ENCODE data around the gene SLC9A9.

The SLC9A9 gene

DNA sequence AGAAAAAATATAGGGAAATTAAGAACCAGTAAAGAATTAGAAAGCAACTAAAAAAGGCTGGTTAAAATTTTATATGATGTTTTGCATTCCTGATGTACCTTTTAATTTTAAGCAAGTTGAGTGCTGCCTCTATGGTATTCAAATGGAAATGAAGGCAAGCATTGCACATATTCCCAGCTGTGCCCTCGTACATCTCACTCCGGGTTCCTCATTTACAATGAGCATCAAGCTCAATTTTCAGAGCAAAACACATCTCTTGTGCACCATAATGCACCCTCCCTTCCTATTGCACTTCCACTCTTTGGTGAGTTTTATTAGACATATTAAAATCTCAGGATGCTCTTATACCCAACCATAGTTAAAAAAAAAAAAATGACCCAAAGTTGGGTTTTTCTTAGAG is 460.8 kb downstream of the SLC9A9 start:
- no peak for DNase-seq

GRCh38 chr3:143384076-143384475 is 464.2 kb downstream of the SLC9A9 start:
- DNase-seq, result no peak

DNA sequence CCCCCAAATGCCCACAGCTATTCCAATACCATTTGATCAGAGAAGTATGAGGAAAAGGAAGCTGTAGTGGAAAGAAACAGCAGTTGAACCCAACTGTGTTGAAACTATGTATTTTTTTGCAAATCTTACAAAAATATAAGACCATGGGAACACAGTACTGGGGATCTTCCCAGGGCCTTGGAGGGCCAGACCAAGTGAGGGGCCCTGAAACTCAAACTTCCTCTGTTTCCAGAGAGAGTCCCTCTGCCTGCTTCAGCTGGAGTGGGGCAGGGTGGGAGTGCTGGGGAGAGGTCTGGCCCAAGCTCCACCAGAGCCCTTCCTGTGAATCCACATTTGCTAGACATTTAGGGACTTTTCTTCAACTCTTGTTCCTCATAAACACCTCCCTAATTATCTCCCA is 464.8 kb downstream of the SLC9A9 start:
- no peak for DNase-seq

- no peak for DNase-seq
Observed at GRCh38 chr3:143382816-143383215, 465.5 kb downstream of the SLC9A9 start.

- DNase-seq, result peak in 2 of 3 experiments; percentile 23 to 34
Observed at GRCh38 chr3:143380449-143380848, 467.8 kb downstream of the SLC9A9 start.

DNA sequence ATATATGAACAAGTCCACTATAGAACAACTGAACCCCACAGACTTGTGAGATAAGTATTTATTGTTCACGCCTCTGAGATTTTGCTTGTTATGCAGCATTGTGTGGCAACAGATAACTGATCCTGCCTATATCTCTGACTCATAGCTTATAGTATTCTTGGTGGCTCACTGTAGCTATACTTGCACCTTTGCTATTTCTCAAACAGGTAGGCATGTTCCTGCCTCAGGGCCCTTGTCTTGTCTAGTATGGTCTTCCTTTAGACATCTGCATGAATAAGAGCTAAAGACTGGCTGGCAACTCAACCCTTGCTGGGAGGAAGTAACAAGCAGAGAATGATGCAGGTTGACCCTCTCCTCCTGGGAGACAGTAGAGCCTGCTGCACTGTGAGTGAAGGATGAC is 472.6 kb downstream of the SLC9A9 start:
- no peak for DNase-seq

DNA sequence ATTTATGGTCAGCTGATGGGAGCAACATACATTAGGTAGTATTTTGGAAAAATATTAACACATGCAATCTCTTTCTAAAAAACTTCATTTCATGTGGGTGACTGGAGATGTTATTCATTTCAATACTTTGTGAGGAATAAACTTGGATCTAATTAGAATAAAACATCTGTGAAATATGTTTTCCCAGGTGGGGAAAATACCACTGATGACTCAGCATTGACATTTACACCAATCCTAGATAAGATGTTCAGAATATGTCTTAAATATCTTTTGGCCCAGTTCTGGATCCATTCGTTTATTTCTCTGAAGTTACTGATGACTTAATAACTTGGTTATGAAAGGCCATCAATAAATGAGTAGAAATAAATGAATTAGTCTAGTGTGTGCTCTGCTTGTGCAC is 481.1 kb downstream of the SLC9A9 start:
- DNase-seq, result no peak

DNA sequence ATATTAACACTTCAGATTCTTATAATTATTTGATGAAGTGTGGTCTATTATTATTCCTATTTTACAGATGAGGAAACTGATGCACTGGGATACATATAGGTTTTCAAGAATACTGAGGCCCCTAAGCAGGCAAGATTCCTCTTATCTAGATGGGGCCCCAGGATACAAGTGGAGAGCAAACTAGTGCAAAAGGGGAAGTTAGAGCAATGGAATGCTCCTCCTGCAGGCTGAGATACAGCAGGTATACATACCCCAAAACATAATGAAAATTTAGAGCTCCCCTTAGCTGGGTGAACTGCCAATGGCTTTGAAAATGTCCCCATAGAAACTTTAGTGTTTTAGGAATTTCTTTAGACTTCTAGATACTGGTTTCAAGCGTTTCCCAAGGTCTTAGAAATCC is 481.6 kb downstream of the SLC9A9 start:
- DNase-seq, result no peak

DNA sequence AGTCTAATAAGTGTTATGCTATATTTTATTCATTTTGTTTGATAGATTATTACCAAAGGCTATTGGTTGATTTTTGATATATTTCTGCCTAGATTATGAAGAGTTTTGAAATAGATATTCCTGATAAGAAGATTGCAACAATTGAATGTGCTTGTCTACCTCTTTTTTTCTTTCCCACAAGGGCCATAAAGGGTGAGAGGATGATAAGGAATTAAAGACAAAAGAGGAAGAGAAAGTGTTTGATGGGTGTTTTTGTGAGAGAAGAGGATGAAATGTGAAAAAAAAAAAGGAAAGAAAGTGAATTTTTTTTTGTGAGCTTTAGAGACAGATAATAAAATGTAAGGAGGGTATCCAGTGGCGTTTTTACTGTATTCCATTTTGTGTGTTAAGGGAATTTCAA is 484.3 kb downstream of the SLC9A9 start:
- no peak for DNase-seq

DNA sequence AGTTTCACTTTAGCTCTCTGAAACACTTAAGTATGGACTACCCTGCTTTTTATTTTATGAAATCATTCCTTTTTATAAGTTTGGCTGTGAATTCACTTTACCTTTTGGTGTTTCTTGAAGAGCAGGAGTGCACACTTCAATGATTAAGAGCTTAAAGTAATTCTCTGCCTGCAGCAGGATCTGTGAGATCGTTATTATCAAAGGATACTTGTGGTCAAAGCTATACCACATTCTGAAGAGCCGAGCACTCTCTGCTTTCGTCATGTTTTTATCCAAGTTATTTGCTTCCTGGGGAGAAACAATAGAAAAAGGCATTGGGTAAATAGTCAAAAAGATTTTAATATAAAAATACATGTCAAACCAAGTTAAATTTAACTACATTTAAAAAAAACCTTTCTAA is 485.0 kb downstream of the SLC9A9 start:
- DNase-seq, result no peak

- DNase-seq, result no peak
Observed at GRCh38 chr3:143362115-143362991, 485.9 kb downstream of the SLC9A9 start.

GRCh38 chr3:143361589-143361988 is 486.7 kb downstream of the SLC9A9 start:
- no peak for DNase-seq

DNA sequence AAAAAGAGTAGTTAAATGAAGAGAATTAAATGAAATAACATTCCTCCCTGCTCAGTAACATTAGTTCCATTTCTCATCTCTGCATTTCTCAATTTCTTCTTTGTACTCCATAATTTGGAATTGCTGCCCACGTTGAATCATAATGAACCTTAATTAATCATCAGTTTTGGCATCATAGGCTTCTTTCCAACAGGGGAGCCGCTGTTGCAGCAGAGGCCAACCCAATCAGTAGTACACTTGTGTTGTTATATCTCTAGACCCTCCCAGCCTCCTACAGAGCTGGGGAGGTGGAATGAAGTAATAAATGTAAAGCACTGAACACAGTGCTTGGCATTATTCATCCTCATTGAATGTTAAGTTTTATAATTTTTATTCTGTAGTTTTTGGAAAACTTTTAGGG is 488.0 kb downstream of the SLC9A9 start:
- no peak for DNase-seq

DNA sequence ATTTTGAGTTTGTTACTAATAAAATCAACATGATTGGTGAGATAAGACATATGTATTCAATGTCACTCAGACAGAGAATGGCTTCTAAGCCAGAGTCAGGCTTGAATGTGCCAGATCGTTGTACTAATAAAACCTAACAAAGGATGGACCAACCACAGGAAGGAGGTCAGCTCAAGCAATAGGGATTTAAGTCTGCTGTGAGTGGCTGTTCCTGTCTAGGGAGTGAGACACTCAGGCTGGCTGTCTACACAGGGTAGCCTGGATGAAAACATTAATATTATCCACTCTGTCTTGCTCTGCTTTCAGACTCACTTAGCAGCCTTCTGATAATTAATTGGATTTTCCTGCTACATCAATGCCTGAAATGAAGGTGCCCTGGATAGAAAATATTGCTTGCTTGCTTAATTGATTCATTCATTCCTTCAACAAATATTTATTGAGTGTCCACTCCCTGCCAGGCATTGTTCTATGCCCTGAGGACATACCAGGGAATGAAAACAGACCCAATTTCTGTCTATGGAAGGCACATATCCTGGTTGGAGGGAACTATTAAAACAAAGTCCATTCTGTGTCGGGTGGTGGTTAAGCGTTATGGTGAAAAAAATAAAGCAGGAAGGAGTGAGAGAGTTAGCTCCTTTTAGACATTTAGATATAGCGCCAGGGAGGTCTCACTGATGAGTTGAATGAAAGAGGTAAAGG is 489.3 kb downstream of the SLC9A9 start:
- DNase-seq, result peak in 2 of 3 experiments; percentile 78 to 95

DNA sequence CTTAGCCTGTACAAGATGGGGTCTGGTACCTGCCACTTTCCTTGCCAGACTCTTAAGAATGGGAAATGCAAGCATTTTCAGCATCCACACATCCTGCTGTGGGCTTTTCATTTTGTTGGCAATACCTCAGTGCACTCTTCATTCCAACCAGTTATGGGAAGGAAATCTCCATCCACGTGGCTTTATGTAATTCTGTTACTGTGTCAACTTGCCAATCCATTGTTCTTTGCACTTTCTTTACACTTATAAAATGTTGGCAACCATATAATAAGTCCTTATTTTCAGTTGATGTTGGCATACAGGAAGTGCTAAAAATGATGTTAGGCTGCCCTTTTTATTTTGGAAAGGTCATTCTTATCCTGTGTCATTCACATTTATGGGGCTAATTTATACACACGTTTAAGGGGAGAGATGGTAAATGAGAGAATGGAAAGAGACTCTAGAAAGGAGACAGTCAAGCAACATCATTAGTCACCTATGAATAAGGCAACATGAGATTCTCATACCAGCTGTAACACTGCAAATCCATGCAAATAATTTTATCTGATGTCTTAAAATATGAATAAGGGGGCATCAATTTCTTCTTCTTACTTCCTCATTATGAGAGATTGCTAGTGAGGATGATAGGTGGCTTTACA is 490.0 kb downstream of the SLC9A9 start:
- peak in 2 of 3 experiments; percentile 32 to 52 for DNase-seq

GRCh38 chr3:143357700-143358099 is 490.6 kb downstream of the SLC9A9 start:
- DNase-seq, result no peak

DNA sequence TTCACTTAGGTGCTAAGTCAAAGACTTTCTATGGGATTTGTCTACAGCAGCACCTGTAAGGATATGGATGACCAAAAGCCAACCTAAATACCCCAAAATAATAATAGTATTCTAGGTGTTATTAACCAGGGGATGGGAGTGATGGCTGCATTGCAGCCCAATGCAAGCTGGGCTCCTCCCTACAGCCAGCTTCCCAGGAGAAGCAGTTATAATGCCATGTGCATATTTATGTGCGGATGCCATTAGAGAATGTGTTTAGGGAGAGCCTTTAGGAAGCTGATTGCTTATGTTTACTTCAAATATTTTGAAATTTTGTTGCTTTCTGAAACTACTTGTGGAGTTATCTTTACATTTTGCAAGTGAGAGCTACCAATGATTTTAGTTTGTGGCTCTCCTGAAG is 491.4 kb downstream of the SLC9A9 start:
- DNase-seq, result no peak

DNA sequence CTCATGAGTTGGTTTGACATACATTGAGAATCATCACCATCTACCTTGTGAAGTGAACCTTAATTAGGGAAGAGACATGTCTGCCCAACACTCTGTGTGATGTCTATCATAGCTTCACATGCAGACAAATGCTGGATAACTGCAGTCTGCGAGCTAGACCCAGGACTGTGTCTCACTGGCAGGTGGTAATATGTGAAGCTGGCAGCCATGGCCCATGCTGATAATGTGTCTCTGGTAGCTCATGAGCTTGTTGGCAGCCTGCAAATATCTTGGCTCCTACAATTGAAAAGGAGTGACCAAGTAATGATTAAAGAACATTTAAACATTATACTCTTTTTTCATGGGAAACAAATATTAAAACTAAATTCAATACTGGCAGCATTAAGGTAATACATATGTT is 493.9 kb downstream of the SLC9A9 start:
- no peak for DNase-seq

DNA sequence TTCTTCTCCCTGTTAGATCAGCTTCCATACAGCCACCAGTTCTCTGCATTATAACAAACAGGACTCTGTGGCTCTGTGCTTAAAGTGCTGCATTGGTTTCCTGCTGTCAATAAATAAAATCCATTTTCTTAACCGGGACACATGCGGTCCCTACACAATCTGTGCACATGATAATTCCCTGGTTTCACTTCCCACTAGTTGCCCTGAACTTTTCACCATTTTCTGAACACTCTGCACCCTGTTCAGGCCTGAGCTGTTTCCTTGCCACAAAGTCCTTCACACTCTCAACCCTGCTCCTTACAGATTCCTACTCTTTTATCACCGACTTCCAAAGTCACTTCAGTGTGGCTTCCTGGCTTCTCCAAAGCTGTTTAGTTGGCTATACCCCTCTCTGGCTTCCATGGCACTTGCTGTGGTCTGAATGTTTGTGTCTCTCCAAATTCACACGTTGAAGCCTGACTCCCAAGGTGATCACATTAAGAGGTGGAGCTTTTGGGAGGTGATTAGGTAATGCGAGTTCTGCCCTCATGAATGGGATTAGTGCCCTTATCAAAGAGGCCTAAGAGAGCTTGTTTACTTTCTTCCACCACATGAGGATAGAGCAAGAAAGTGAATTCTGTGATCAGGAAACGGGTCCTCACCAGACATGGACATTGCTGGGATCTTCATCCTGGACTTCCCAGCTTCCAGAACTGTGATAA is 495.3 kb downstream of the SLC9A9 start:
- no peak for DNase-seq

GRCh38 chr3:143351895-143352608 is 496.2 kb downstream of the SLC9A9 start:
- no peak for DNase-seq

- DNase-seq, result no peak
Observed at GRCh38 chr3:143351354-143351753, 496.9 kb downstream of the SLC9A9 start.

- DNase-seq, result no peak
Observed at GRCh38 chr3:143349455-143349854, 498.8 kb downstream of the SLC9A9 start.
